ENCODE data around the gene SPATS2L. TPM values are rescaled to one million over a fixed set of nuclear protein-coding genes. Genes with fewer than 3 reads are reported as not detected.

SPATS2L gene
- total RNA-seq, 2 experiments from 2014 or later, result 53.9 to 56.7 TPM

DNA sequence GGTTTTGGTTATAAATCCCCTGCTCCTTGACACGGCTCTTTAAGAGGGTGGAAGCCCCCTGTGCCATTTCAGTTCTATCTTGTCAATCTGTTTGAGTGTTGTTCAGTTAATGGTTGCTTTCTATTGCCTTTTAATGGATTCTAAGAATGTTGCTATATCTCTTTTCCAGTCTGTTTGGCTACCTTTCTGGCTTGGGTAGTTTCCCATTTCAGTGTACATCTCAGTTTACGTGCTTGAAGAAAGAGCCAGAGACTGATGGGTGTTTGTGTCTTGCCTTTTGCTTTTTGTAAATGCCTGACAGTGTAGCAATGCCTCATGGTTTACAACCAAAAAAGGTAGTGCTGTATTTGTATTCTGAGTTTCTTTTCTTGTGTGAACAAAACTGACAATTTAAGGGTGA, 45.3 kb downstream of the SPATS2L start:
- H3K27me3 Mint-ChIP-seq, result no peaks in the 10 kb centered on the region
- DNase-seq, result no peak
- no peak overlapping the region for H3K27ac Mint-ChIP-seq
- ChIA-PET CTCF (interaction anchor here (1.4 kb wide), 1 partner anchor 14 kb away, joined by 4 read pairs; no protein-coding TSS in a partner anchor), POLR2A (no interaction called here)
- H3K9me3 Mint-ChIP-seq, result no peaks in the 10 kb centered on the region
- no peak overlapping the region for H3K4me3 Mint-ChIP-seq
- no peaks in the 10 kb centered on the region for H3K4me1 Mint-ChIP-seq
- H3K36me3 Mint-ChIP-seq (ENCODE audit: low read depth), result peaks cover 2% of the 10 kb centered on the region

- H3K36me3 Mint-ChIP-seq (ENCODE audit: low read depth), result peaks cover 2% of the 10 kb centered on the region
- no peaks in the 10 kb centered on the region for H3K27me3 Mint-ChIP-seq
- DNase-seq, result no peak
- POLR2A ChIA-PET, result no interaction called here
- no peaks in the 10 kb centered on the region for H3K4me1 Mint-ChIP-seq
- CTCF ChIA-PET, result interaction anchor here (1.4 kb wide), 1 partner anchor 14 kb away, joined by 4 read pairs; no protein-coding TSS in a partner anchor
- H3K27ac Mint-ChIP-seq, result no peak overlapping the region
- no peak overlapping the region for H3K4me3 Mint-ChIP-seq
- no peaks in the 10 kb centered on the region for H3K9me3 Mint-ChIP-seq
These were observed 46.1 kb downstream of the SPATS2L start for GRCh38 chr2:200352636-200353035.

- Mint-ChIP-seq H3K9me3 (no peaks in the 10 kb centered on the region), H3K4me1 (no peaks in the 10 kb centered on the region), H3K27me3 (no peaks in the 10 kb centered on the region), H3K36me3 (ENCODE audit: low read depth) (peaks cover 2% of the 10 kb centered on the region), H3K27ac (no peak overlapping the region), H3K4me3 (no peak overlapping the region)
- DNase-seq, result no peak
- CTCF ChIA-PET, result interaction anchor here (1.4 kb wide), 1 partner anchor 15 kb away, joined by 4 read pairs; no protein-coding TSS in a partner anchor
- POLR2A ChIA-PET, result no interaction called here
These were observed 46.6 kb downstream of the SPATS2L start for GRCh38 chr2:200353120-200353519.

DNA sequence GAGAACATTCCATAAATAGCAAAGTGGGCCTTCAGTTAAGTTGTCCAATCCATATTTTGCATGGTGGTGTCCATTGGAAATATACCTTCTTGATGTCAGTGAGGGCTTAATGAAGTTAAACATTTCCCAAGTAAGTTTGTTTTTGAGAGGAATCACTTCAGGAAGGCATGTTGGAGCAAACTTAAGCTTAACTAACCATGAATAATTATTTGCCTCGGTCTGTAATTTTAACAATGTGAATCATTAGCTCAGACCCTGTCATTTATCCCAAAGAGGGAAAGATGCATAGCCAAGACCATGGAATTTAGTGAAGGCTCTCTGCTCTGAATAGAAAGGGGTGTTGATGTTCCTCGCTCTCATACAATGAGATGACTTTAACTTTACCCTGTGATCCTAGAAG, 47.4 kb downstream of the SPATS2L start:
- H3K27ac Mint-ChIP-seq, result no peak overlapping the region
- no peaks in the 10 kb centered on the region for H3K27me3 Mint-ChIP-seq
- H3K36me3 Mint-ChIP-seq (ENCODE audit: low read depth), result peaks cover 2% of the 10 kb centered on the region
- no peak for DNase-seq
- no peaks in the 10 kb centered on the region for H3K4me1 Mint-ChIP-seq
- no peaks in the 10 kb centered on the region for H3K9me3 Mint-ChIP-seq
- POLR2A ChIA-PET, result no interaction called here
- CTCF ChIA-PET, result interaction anchor here (0.6 to 1.6 kb wide), 3 partner anchors 21 to 368 kb away, joined by 3 read pairs; no protein-coding TSS in a partner anchor
- H3K4me3 Mint-ChIP-seq, result no peak overlapping the region

DNA sequence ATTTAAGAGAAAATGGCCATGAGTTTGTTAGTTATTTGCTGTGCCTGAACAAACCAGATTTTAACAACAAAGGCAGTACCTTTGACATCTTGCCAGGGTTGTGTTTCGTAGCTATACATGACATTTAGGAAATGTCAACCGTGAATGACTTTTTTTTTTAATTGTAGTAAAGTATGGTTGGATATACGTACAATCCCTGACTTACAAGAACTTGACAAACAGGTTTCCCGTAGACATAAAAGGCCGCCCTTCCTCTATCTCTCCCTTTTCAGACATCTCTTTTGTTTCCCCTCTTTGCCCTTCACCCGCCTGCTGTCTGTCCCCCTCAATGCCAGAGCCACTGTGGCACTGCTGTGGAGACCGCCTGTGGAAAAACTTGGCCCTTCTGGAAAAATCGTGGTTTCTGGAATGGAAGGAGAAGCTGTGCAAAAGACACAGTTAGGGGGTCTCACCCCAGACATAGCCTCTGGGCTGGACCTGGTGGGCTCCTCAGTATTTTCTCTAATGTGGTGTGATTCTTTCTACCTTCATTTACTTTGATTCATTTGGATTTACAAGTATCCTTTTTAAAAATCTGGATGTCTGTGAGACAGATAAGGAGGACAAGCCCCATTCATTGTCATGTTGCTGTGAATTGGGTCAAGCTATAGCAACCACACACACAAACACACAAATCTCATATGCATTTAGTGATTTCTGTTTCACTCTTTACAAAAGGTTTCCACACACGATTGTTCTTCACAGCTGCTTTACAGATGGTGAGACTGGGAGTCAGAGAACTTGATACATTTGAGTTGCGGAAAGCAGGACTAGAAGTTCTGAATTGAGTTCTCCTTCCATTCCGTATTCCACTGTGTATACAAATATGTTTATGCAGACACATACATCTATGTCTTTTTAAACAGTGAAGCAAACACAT, 48.6 kb downstream of the SPATS2L start:
- ChIA-PET POLR2A (no interaction called here), CTCF (interaction anchor here (1.6 kb wide), 1 partner anchor 370 kb away, joined by 3 read pairs; no protein-coding TSS in a partner anchor)
- no peak overlapping the region for H3K27ac Mint-ChIP-seq
- H3K36me3 Mint-ChIP-seq (ENCODE audit: low read depth), result peaks cover 1% of the 10 kb centered on the region
- H3K4me3 Mint-ChIP-seq, result no peak overlapping the region
- H3K4me1 Mint-ChIP-seq, result no peaks in the 10 kb centered on the region
- H3K27me3 Mint-ChIP-seq, result no peaks in the 10 kb centered on the region
- H3K9me3 Mint-ChIP-seq, result no peaks in the 10 kb centered on the region
- DNase-seq, result no peak

DNA sequence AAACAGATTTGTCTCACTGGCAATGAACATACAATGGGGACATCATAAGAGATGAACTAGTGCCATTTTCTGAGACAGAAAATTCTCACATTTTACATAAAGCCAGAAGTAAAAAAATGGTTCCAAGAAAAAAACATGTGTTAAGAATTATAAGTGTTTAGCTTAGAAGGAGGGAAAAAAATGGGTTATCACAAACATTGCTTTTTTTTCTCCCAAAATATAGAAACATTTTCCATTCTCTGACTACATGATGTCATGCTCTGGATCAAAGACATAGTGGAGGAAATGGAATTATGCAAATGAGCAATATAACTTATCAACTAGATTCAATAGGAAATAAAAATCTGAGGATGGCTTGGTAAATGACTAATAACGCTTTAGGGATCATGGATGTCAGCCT, 49.8 kb downstream of the SPATS2L start:
- no peak overlapping the region for H3K4me3 Mint-ChIP-seq
- H3K27me3 Mint-ChIP-seq, result no peaks in the 10 kb centered on the region
- no peak overlapping the region for H3K27ac Mint-ChIP-seq
- no peaks in the 10 kb centered on the region for H3K36me3 Mint-ChIP-seq (ENCODE audit: low read depth)
- H3K4me1 Mint-ChIP-seq, result no peaks in the 10 kb centered on the region
- no peaks in the 10 kb centered on the region for H3K9me3 Mint-ChIP-seq
- POLR2A ChIA-PET, result no interaction called here
- CTCF ChIA-PET, result no interaction called here
- no peak for DNase-seq

DNA sequence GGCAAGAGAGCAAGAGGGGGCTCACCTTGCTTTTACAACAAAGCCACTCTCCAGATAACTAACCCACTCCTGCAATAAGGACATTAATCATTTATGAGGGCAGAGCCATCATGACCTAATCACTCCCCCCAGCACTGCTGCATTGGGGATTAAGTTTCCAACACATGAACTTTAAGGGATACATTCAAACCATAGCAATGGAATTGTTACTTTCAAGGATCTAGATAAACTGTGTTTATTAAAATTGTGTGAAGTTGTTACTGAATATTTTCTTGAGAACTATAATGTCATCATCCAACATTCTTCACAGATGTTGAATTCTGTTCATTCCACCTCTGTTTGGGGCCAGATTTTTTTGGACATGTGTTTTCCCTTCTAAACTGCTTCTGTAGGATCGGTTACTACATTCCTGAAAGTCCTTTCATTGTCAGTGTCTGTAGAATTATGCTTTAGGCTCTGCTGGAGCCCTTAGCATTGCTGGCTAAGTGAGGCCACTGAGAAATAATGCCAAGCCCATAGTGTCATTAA, 50.4 kb downstream of the SPATS2L start:
- CTCF ChIA-PET, result no interaction called here

DNA sequence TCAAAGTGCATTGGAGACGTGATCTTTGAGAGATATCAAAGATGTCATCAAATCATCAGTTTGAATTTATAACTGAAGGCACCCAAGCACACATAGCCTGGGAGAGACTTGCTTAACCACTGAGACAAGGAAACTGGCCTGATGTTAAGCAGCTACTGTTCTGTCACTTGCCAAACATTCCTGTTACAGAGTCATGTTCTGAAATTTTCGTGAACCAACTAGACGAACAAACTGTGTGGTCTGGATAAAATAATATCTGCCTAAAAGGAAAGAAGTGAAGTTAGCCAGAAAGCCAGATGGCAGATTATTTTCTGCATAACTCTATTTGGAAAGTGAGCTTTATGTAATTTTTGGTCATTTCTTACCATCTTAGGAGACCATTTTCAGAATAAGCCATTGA, 51.4 kb downstream of the SPATS2L start:
- ChIA-PET CTCF (interaction anchor here (1.0 kb wide), 1 partner anchor 14 kb away, joined by 3 read pairs; no protein-coding TSS in a partner anchor), POLR2A (no interaction called here)
- H3K27ac Mint-ChIP-seq, result no peak overlapping the region
- H3K36me3 Mint-ChIP-seq (ENCODE audit: low read depth), result no peaks in the 10 kb centered on the region
- H3K4me3 Mint-ChIP-seq, result no peak overlapping the region
- no peaks in the 10 kb centered on the region for H3K9me3 Mint-ChIP-seq
- no peaks in the 10 kb centered on the region for H3K4me1 Mint-ChIP-seq
- no peak for DNase-seq
- no peaks in the 10 kb centered on the region for H3K27me3 Mint-ChIP-seq

More for the DNA sequence above, 50.4 kb downstream of the SPATS2L start:
- no peak for DNase-seq
- Mint-ChIP-seq H3K4me3 (no peak overlapping the region), H3K27ac (no peak overlapping the region), H3K4me1 (no peaks in the 10 kb centered on the region), H3K36me3 (ENCODE audit: low read depth) (no peaks in the 10 kb centered on the region), H3K27me3 (no peaks in the 10 kb centered on the region), H3K9me3 (no peaks in the 10 kb centered on the region)
- POLR2A ChIA-PET, result no interaction called here

DNA sequence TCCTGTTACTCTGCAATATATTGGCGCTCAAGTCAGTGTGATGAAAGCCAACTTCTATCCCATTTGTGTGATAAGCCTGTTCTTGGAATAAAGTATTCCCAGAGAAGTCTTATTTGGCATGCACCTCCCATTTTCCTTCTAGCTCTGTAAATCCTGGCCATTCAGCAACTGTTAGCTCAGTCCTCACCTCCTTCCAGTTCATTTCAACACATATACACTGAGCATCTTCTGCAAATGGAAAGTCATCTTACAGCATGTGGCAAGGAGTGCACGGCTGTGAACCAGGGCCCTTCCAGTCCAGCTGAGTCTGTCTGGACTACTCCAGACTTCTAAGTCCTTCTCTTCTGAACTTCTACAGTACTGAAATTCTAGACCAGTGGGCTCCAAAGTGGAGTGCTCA, 53.1 kb downstream of the SPATS2L start:
- CTCF ChIA-PET, result interaction anchor here (1.6 to 1.7 kb wide), 2 partner anchors 10 to 14 kb away, joined by 3 to 4 read pairs; no protein-coding TSS in a partner anchor
- POLR2A ChIA-PET, result no interaction called here
- Mint-ChIP-seq H3K27ac (no peak overlapping the region), H3K4me1 (no peaks in the 10 kb centered on the region), H3K4me3 (no peak overlapping the region), H3K27me3 (no peaks in the 10 kb centered on the region), H3K36me3 (ENCODE audit: low read depth) (peaks cover 2% of the 10 kb centered on the region), H3K9me3 (no peaks in the 10 kb centered on the region)
- no peak for DNase-seq

GRCh38 chr2:200360364-200360763, 53.9 kb downstream of the SPATS2L start:
- Mint-ChIP-seq H3K27me3 (no peaks in the 10 kb centered on the region), H3K4me3 (no peak overlapping the region), H3K36me3 (ENCODE audit: low read depth) (peaks cover 2% of the 10 kb centered on the region), H3K9me3 (no peaks in the 10 kb centered on the region), H3K27ac (no peak overlapping the region), H3K4me1 (no peaks in the 10 kb centered on the region)
- ChIA-PET CTCF (interaction anchor here (1.6 to 1.7 kb wide), 2 partner anchors 9 to 13 kb away, joined by 3 to 4 read pairs; no protein-coding TSS in a partner anchor), POLR2A (no interaction called here)
- DNase-seq, result no peak

- POLR2A ChIA-PET, result no interaction called here
- Mint-ChIP-seq H3K36me3 (ENCODE audit: low read depth) (peaks cover 2% of the 10 kb centered on the region), H3K4me3 (no peak overlapping the region), H3K27ac (no peak overlapping the region), H3K4me1 (no peaks in the 10 kb centered on the region), H3K9me3 (no peaks in the 10 kb centered on the region), H3K27me3 (no peaks in the 10 kb centered on the region)
- no peak for DNase-seq
- CTCF ChIA-PET, result interaction anchor here (2.2 kb wide), 1 partner anchor 10 kb away, joined by 8 read pairs; no protein-coding TSS in a partner anchor
These were observed 55.9 kb downstream of the SPATS2L start for GRCh38 chr2:200362202-200362917.

GRCh38 chr2:200363279-200363678, 56.8 kb downstream of the SPATS2L start:
- H3K27me3 Mint-ChIP-seq, result no peaks in the 10 kb centered on the region
- DNase-seq, result no peak
- no peaks in the 10 kb centered on the region for H3K9me3 Mint-ChIP-seq
- ChIA-PET POLR2A (no interaction called here), CTCF (interaction anchor here (0.9 to 2.2 kb wide), 3 partner anchors 9 to 55 kb away, joined by 3 to 8 read pairs (median 3); no protein-coding TSS in a partner anchor)
- H3K27ac Mint-ChIP-seq, result no peak overlapping the region
- H3K4me1 Mint-ChIP-seq, result no peaks in the 10 kb centered on the region
- H3K36me3 Mint-ChIP-seq (ENCODE audit: low read depth), result peaks cover 4% of the 10 kb centered on the region
- no peak overlapping the region for H3K4me3 Mint-ChIP-seq

DNA sequence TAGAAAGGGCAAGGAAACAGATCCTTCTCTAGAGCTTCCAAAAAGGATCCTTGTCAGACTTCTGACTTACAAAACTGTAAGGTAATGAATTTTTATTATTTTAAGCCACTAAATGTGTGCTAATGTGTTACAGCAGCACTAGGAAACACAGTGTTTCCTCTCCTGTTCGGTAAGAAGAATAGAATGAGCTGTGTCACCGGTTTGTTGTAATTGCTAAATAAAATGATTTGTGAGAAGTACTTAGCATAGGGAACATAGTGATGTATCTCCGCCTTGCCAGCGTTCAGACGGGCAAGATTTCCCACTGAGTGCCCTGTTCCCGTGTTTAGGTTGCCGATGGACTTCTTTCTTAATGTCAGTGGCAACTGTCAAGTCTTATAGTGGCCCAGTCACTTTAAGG, 57.6 kb downstream of the SPATS2L start:
- CTCF ChIA-PET, result interaction anchor here (0.5 to 2.2 kb wide), 4 partner anchors 9 to 322 kb away, joined by 3 to 8 read pairs (median 3); no protein-coding TSS in a partner anchor
- DNase-seq, result no peak
- Mint-ChIP-seq H3K27ac (no peak overlapping the region), H3K4me1 (no peaks in the 10 kb centered on the region), H3K9me3 (no peaks in the 10 kb centered on the region), H3K4me3 (no peak overlapping the region), H3K27me3 (no peaks in the 10 kb centered on the region), H3K36me3 (ENCODE audit: low read depth) (peaks cover 4% of the 10 kb centered on the region)
- POLR2A ChIA-PET, result no interaction called here

All from activated CD4-positive, alpha-beta T cell treated with anti-CD3 and anti-CD28 coated beads, Interleukin-2, amount 10 ng/mL, durations not matched to agents 7 days and 5 days (primary cell).